Chondrocyte (in vitro differentiated cells): Measurements from ENCODE around the gene SLC4A4. TPM values are rescaled to one million over a fixed set of nuclear protein-coding genes. Genes with fewer than 3 reads are reported as not detected.

Source experiments
- DNase-seq: peaks from one replicate; pipeline ENCODE4 v3.0.0; 2021; ENCODE audit warnings: mixed read lengths, low spot score
- H3K27ac Mint-ChIP-seq: one replicate; pipeline ENCODE4 v1.8.0; 2021; ENCODE audit warnings: mild to moderate bottlenecking, moderate library complexity, mixed read lengths; ENCODE audit not compliant: unreplicated experiment
- H3K27me3 Mint-ChIP-seq: 2 replicates; pipeline ENCODE4 v1.8.0; 2021; ENCODE audit warnings: low read depth, mixed read lengths
- H3K36me3 Mint-ChIP-seq: 2 replicates; pipeline ENCODE4 v1.8.0; 2021; ENCODE audit warnings: low read depth, mixed read lengths
- H3K4me1 Mint-ChIP-seq: 2 replicates; pipeline ENCODE4 v1.8.0; 2021; ENCODE audit warnings: low read depth, mild to moderate bottlenecking, mixed read lengths
- H3K4me3 Mint-ChIP-seq: one replicate; pipeline ENCODE4 v1.8.0; 2021; ENCODE audit warnings: mild to moderate bottlenecking, moderate library complexity, mixed read lengths; ENCODE audit not compliant: unreplicated experiment
- H3K9me3 Mint-ChIP-seq: 2 replicates; pipeline ENCODE4 v1.8.0; 2021; ENCODE audit warnings: low read depth, mixed read lengths
- total RNA-seq: library from RNA; stranded (reverse); gene quantifications from 3 replicates; pipeline ENCODE4 v1.2.1, GENCODE V29; 2021
- TF ChIP-seq, protein P1 (sequence below): fragments of 200-600 bp; sonication (generic); IDR thresholded peaks from 2 replicates; pipeline ENCODE4 v1.5.0; 2021; ENCODE audit warnings: antibody characterized with exemption, mild to moderate bottlenecking, moderate library complexity

SLC4A4 gene
- total RNA-seq, 1 donor from 2014 or later, result 12.8 TPM

DNA sequence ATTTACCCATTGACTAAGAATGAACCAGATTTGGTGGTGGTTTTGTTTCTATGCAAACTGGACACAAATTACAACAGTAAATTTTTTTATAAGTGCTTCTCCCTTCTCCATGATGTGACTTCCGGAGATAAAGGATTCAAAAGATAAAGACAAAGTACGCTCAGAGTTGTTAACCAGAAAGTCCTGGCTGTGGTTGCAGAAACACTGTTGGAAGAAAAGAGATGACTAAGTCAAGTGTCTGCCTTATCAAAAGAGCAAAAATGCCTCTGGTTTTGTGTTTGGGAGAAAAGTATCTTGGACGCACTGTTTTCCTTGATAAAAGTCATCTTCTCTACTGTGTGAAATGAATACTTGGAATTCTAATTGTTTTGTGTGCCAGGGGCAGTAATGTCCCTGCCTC is 231.7 kb downstream of the SLC4A4 start:
- no peak overlapping the region for H3K4me3 Mint-ChIP-seq
- TF ChIP-seq, protein P1, sequence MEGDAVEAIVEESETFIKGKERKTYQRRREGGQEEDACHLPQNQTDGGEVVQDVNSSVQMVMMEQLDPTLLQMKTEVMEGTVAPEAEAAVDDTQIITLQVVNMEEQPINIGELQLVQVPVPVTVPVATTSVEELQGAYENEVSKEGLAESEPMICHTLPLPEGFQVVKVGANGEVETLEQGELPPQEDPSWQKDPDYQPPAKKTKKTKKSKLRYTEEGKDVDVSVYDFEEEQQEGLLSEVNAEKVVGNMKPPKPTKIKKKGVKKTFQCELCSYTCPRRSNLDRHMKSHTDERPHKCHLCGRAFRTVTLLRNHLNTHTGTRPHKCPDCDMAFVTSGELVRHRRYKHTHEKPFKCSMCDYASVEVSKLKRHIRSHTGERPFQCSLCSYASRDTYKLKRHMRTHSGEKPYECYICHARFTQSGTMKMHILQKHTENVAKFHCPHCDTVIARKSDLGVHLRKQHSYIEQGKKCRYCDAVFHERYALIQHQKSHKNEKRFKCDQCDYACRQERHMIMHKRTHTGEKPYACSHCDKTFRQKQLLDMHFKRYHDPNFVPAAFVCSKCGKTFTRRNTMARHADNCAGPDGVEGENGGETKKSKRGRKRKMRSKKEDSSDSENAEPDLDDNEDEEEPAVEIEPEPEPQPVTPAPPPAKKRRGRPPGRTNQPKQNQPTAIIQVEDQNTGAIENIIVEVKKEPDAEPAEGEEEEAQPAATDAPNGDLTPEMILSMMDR, result no peak

DNA sequence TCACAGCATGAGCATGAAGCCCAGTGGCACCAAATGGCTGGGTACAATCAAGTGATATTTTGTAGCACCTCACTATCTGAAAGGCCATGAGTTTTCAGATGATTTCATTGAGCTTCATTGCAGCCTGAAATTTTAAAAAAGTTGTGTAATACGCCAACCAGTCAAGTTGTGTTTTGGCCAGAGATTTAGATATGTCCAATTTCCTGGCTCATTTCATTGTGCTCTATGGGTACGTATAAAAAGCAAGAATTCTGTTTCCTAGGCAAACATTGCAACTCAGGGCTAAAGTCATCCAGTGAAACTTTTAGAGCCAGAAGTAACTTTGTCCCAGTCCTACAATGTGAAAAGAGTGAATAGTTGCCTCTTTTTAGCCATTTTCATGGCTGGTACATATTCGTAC is 232.5 kb downstream of the SLC4A4 start:
- no peak for DNase-seq
- H3K36me3 Mint-ChIP-seq, result peaks cover 5% of the 10 kb centered on the region
- no peak overlapping the region for H3K27ac Mint-ChIP-seq
- H3K9me3 Mint-ChIP-seq, result peaks cover 5% of the 10 kb centered on the region
- TF ChIP-seq, protein P1, result no peak
- H3K4me3 Mint-ChIP-seq, result no peak overlapping the region
- peaks cover 17% of the 10 kb centered on the region for H3K4me1 Mint-ChIP-seq
- H3K27me3 Mint-ChIP-seq, result peaks cover 3% of the 10 kb centered on the region

More for the DNA sequence above, 231.7 kb downstream of the SLC4A4 start:
- Mint-ChIP-seq H3K27me3 (peaks cover 3% of the 10 kb centered on the region), H3K4me1 (peaks cover 18% of the 10 kb centered on the region), H3K9me3 (peaks cover 5% of the 10 kb centered on the region), H3K36me3 (peaks cover 5% of the 10 kb centered on the region), H3K27ac (no peak overlapping the region)
- DNase-seq, result no peak

DNA sequence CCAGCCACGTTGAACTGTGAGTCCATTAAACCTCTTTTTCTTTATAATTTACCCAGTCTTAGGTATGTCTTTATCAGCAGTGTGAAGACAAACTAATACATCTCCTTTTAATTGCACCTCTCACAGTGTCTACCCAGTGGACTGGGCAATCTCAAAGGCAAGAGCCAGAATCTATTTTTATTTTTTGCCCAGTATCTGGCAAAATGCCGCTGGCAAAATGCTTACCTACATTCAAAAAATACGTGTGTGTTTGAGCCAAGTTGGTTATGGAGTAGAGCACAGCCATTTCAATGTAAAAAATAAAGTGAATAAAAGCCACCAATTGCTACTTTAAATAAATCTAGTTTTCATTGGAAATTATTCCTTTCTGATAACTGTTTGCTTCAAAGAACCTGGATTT is 245.2 kb downstream of the SLC4A4 start:
- Mint-ChIP-seq H3K4me1 (peaks cover 7% of the 10 kb centered on the region), H3K36me3 (peaks cover 5% of the 10 kb centered on the region)

DNA sequence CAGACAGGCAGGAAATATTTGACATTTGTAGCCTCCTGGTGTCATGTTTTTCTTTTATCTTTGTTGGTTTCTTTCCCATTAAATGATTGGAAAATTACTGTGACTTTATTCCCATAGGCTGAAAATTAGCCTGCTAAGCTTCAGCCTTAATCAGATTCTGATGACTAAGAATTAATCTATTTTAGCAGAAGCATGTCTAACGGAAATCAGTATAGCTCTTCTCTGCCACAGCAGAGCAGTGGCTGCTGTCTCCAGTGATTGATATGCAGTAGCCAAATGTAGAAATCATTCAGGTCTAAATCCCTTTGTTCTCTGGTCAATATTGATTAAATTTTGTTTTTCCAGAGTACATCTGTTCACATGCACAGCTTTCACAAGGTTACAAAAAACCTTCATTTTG is 245.8 kb downstream of the SLC4A4 start:
- peaks cover 7% of the 10 kb centered on the region for H3K4me1 Mint-ChIP-seq
- no peak for DNase-seq
- H3K27ac Mint-ChIP-seq, result no peak overlapping the region
- H3K27me3 Mint-ChIP-seq, result peaks cover 4% of the 10 kb centered on the region
- TF ChIP-seq, protein P1, result no peak
- no peak overlapping the region for H3K4me3 Mint-ChIP-seq
- H3K9me3 Mint-ChIP-seq, result peaks cover 19% of the 10 kb centered on the region
- H3K36me3 Mint-ChIP-seq, result peaks cover 5% of the 10 kb centered on the region

More for the DNA sequence above, 245.2 kb downstream of the SLC4A4 start:
- Mint-ChIP-seq H3K4me3 (no peak overlapping the region), H3K27me3 (peaks cover 4% of the 10 kb centered on the region), H3K9me3 (peaks cover 19% of the 10 kb centered on the region), H3K27ac (no peak overlapping the region)
- no peak for DNase-seq
- TF ChIP-seq, protein P1, result no peak

DNA sequence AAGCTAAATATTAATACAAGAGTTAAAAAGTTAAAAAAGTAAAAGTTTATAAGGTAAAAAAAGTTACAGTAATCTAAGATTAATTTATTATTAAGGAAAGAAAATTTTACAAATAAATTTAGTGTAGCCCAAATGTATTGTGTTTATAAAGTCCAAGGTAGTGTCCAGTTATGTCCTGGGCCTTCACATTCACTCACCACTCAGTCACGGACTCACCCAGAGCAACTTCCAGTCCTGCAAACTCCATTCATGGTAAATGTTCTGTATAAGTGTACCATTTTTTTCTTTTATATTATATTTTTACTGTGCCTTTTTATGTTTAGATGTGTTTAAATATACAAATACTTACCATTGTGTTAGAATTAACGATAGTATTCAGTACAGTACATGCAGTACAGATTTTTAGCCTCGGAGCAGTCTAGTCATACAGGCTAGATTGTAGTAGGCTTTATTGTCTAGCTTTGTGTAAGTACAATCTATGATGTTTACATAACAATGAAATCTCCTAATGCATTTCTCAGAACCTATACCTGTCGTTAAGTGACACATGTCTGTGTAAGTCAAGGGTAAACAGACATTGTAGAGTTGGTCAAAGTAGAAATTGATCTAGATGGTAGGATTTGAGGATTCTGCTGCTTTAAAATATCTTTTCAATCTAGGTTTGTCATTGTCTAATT is 247.4 kb downstream of the SLC4A4 start:
- Mint-ChIP-seq H3K36me3 (peaks cover 6% of the 10 kb centered on the region), H3K27me3 (peaks cover 4% of the 10 kb centered on the region), H3K9me3 (peaks cover 14% of the 10 kb centered on the region), H3K27ac (no peak overlapping the region), H3K4me1 (peaks cover 7% of the 10 kb centered on the region), H3K4me3 (no peak overlapping the region)
- DNase-seq, result no peak
- TF ChIP-seq, protein P1, result no peak
